SK-N-SH (cell line): ENCODE measurements around the gene RAB8B. TPM values are rescaled to one million over a fixed set of nuclear protein-coding genes. Genes with fewer than 3 reads are reported as not detected.
A peak's percentile ranks its signal among the peaks of the same experiment; 100 is the strongest.

Experiments
- CTCF ChIA-PET: fragments of 300-600, 350-600 bp; formaldehyde crosslinking; extraction: SDS; loops from one replicate; lab custom pipeline; 2021; lab: Yijun Ruan, JAX
- POLR2A ChIA-PET: fragments of 350-600 bp; sonication (Branson Sonifier 250); formaldehyde crosslinking; extraction: SDS; loops from one replicate; lab custom pipeline; 2020; ENCODE audit warnings: antibody characterized with exemption, inconsistent platforms; lab: Yijun Ruan, JAX
- DNase-seq: peaks from one replicate; pipeline ENCODE4 v3.0.0; 2012
- H2AFZ ChIP-seq: fragments of 200-600 bp; sonication (generic); 2 replicates; pipeline ENCODE4 v1.8.1; 2016; ENCODE audit warnings: antibody characterized with exemption, mild to moderate bottlenecking, low read depth
- H3F3A ChIP-seq: fragments of 200-600 bp; sonication (generic); replicated peaks from 2 replicates; pipeline ENCODE3; 2016; ENCODE audit warnings: antibody characterized with exemption, mild to moderate bottlenecking; ENCODE audit not compliant: insufficient read depth
- H3K27ac ChIP-seq, 2 experiments: fragments of 200-500 bp in 1 of 2; fragments of 200-600 bp in 1 of 2; sonication (Bioruptor generic) in 1 of 2; sonication (generic), shearing (Covaris generic) in 1 of 2; 2 replicates each; pipeline versions ENCODE4 v1.5.1 to v1.6.1; 2014 to 2016; ENCODE audit warnings: low read depth in 2 of 2, inconsistent platforms in 1 of 2, low read length in 1 of 2, mild to moderate bottlenecking in 1 of 2, mixed read lengths in 1 of 2
- H3K27me3 ChIP-seq: fragments of 200-600 bp; sonication (generic), shearing (Covaris generic); 2 replicates; pipeline ENCODE4 v1.6.1; 2016; ENCODE audit warnings: mixed run types; ENCODE audit not compliant: insufficient read depth
- H3K36me3 ChIP-seq, 2 experiments: fragments of 200-500 bp in 1 of 2; fragments of 200-600 bp in 1 of 2; sonication (Bioruptor generic) in 1 of 2; sonication (generic) in 1 of 2; replicated peaks in 1 of 2; 2 replicates each; pipeline versions ENCODE3 to v1.5.1; 2014 to 2016; ENCODE audit warnings: low read length in 1 of 2, mild to moderate bottlenecking in 1 of 2; ENCODE audit not compliant: insufficient read depth in 2 of 2, control insufficient read depth in 1 of 2
- H3K4me1 ChIP-seq, 2 experiments: fragments of 200-500 bp in 1 of 2; fragments of 200-600 bp in 1 of 2; sonication (Bioruptor generic) in 1 of 2; sonication (generic), shearing (Covaris generic) in 1 of 2; 2 replicates each; pipeline versions ENCODE4 v1.5.1 to v1.6.1; 2014 to 2016; ENCODE audit warnings: low read depth in 1 of 2, low read length in 1 of 2, mixed run types in 1 of 2; ENCODE audit not compliant: insufficient read depth in 2 of 2, control insufficient read depth in 1 of 2
- H3K4me2 ChIP-seq: fragments of 200-600 bp; sonication (generic), shearing (Covaris generic); 2 replicates; pipeline ENCODE4 v1.6.1; 2017; ENCODE audit warnings: mixed run types
- H3K4me3 ChIP-seq, 2 experiments: fragments of 200-500 bp in 1 of 2; fragments of 200-600 bp in 1 of 2; sonication (Bioruptor generic) in 1 of 2; sonication (generic), shearing (Covaris generic) in 1 of 2; 2 replicates each; pipeline versions ENCODE4 v1.5.1 to v1.8.1; 2014 to 2016; ENCODE audit warnings: low read depth in 2 of 2, inconsistent platforms in 1 of 2, low read length in 1 of 2, mild to moderate bottlenecking in 1 of 2, mixed read lengths in 1 of 2, moderate library complexity in 1 of 2
- H3K79me2 ChIP-seq: fragments of 200-600 bp; sonication (generic); 2 replicates; pipeline ENCODE4 v1.8.1; 2017; ENCODE audit warnings: mild to moderate bottlenecking; ENCODE audit not compliant: insufficient read depth
- H3K9ac ChIP-seq: fragments of 200-600 bp; sonication (generic); 2 replicates; pipeline ENCODE4 v1.6.1; 2017; ENCODE audit warnings: mixed run types
- H3K9me2 ChIP-seq: fragments of 200-600 bp; sonication (generic); 2 replicates; pipeline ENCODE4 v1.6.1; 2017; ENCODE audit warnings: mixed run types
- H3K9me3 ChIP-seq: fragments of 200-600 bp; sonication (generic); 2 replicates; pipeline ENCODE4 v1.6.1; 2017; ENCODE audit warnings: mixed run types, mild to moderate bottlenecking, moderate library complexity
- H4K20me1 ChIP-seq: fragments of 200-600 bp; sonication (generic); 2 replicates; pipeline ENCODE4 v1.6.1; 2017; ENCODE audit warnings: mild to moderate bottlenecking, mixed run types; ENCODE audit not compliant: insufficient read depth
- CTCF ChIP-seq: fragments of 200-600 bp; sonication (generic); IDR thresholded peaks from 2 replicates; pipeline ENCODE4 v1.6.1; 2017; ENCODE audit warnings: antibody characterized with exemption, mild to moderate bottlenecking, moderate library complexity
- ELF1 ChIP-seq: IDR thresholded peaks from 2 replicates; pipeline ENCODE4 v1.4.0; 2012
- GABPA ChIP-seq: IDR thresholded peaks from 2 replicates; pipeline ENCODE4 v1.4.0; 2012; ENCODE audit warnings: low read depth, mild to moderate bottlenecking
- JUND ChIP-seq: IDR thresholded peaks from 2 replicates; pipeline ENCODE4 v1.4.0; 2012
- POLR2AphosphoS5 ChIP-seq: IDR thresholded peaks from 2 replicates; pipeline ENCODE4 v1.6.1; 2012; ENCODE audit warnings: low read depth, low read length
- RAD21 ChIP-seq: IDR thresholded peaks from 2 replicates; pipeline ENCODE4 v1.6.1; 2012; ENCODE audit warnings: mild to moderate bottlenecking, low read length
- RCOR1 ChIP-seq: fragments of 150-350 bp; IDR thresholded peaks from 2 replicates; pipeline ENCODE4 v1.6.1; 2017; ENCODE audit warnings: antibody characterized with exemption, low read length
- RFX5 ChIP-seq: IDR thresholded peaks from 2 replicates; pipeline ENCODE4 v1.6.1; 2012; ENCODE audit warnings: mild to moderate bottlenecking, improper control_type of control experiment, low read length
- SIN3A ChIP-seq: IDR thresholded peaks from 2 replicates; pipeline ENCODE4 v1.6.1; 2012; ENCODE audit warnings: low read depth, mild to moderate bottlenecking, low read length, moderate library complexity, borderline replicate concordance
- TCF12 ChIP-seq: IDR thresholded peaks from 2 replicates; pipeline ENCODE4 v1.4.0; 2012
- TEAD4 ChIP-seq: IDR thresholded peaks from 2 replicates; pipeline ENCODE4 v1.4.0; 2012; ENCODE audit warnings: mild to moderate bottlenecking, borderline replicate concordance; ENCODE audit not compliant: insufficient read depth
- YY1 ChIP-seq: IDR thresholded peaks from 2 replicates; pipeline ENCODE4 v1.4.0; 2012; ENCODE audit warnings: low read depth, mild to moderate bottlenecking
- WGBS: methylation state at CpG from one replicate; pipeline ENCODE4 v1.1.6; 2017; ENCODE audit warnings: low lambda C conversion rate; 5-methylcytosine and 5-hydroxymethylcytosine counted together
- polyA plus RNA-seq, 3 experiments: library from polyadenylated mRNA; depleted of rRNA; stranded (reverse); fragments of >200 nt; gene quantifications; 2 replicates each; pipeline ENCODE4 v1.2.3, GENCODE V29; 2012
- TF ChIP-seq, protein P1 (sequence below): IDR thresholded peaks from 2 replicates; pipeline ENCODE4 v1.4.0; 2012; ENCODE audit warnings: low read depth, borderline replicate concordance
- TF ChIP-seq, protein P2 (sequence below): fragments of 150-350 bp; IDR thresholded peaks from 2 replicates; pipeline ENCODE4 v1.6.1; 2016; ENCODE audit warnings: mild to moderate bottlenecking, low read depth, low read length
- TF ChIP-seq, protein P3 (sequence below): IDR thresholded peaks from 2 replicates; pipeline ENCODE4; 2012

Gene RAB8B
- polyA plus RNA-seq, 1 of the 3 experiments (the other 2 are of a cell fraction): 5.4 TPM

DNA sequence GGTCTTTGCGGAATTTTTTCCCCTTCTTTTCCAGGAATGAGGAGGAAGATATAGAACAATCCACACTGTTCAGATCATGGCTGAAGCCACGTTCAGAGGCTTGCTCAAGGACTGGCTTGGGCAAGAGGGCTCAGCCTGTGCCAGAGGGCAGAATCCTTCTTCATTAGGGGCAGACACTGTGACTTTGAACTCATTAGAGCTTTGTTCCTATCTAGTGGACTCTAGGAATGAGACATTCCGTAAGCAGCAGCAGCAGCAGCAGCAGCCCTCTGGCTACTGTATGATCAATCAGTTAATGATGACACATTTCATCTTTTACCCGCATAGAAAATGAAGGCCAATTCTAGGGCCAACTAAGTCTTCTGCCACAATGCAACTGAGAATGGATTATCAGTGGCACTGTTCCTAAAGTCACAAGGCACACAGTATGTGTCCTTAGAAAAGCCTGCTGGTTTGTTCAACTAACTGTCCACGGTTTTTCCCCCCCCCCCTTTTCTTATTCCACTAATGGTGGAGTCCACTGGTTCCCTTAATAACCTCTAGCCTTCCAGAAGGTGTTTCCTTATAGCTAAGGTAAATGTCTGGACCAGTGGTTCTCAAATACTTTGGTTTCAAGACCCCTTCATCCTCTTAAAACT is 1.7 kb upstream of the RAB8B start (continued):
- TF ChIP-seq, protein P1, sequence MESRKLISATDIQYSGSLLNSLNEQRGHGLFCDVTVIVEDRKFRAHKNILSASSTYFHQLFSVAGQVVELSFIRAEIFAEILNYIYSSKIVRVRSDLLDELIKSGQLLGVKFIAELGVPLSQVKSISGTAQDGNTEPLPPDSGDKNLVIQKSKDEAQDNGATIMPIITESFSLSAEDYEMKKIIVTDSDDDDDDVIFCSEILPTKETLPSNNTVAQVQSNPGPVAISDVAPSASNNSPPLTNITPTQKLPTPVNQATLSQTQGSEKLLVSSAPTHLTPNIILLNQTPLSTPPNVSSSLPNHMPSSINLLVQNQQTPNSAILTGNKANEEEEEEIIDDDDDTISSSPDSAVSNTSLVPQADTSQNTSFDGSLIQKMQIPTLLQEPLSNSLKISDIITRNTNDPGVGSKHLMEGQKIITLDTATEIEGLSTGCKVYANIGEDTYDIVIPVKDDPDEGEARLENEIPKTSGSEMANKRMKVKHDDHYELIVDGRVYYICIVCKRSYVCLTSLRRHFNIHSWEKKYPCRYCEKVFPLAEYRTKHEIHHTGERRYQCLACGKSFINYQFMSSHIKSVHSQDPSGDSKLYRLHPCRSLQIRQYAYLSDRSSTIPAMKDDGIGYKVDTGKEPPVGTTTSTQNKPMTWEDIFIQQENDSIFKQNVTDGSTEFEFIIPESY: no peak
- TF ChIP-seq TCF12 (no peak), SIN3A (no peak), TEAD4 (no peak), YY1 (no peak)
- TF ChIP-seq, protein P2, sequence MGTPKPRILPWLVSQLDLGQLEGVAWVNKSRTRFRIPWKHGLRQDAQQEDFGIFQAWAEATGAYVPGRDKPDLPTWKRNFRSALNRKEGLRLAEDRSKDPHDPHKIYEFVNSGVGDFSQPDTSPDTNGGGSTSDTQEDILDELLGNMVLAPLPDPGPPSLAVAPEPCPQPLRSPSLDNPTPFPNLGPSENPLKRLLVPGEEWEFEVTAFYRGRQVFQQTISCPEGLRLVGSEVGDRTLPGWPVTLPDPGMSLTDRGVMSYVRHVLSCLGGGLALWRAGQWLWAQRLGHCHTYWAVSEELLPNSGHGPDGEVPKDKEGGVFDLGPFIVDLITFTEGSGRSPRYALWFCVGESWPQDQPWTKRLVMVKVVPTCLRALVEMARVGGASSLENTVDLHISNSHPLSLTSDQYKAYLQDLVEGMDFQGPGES: no peak
- TF ChIP-seq, protein P3, sequence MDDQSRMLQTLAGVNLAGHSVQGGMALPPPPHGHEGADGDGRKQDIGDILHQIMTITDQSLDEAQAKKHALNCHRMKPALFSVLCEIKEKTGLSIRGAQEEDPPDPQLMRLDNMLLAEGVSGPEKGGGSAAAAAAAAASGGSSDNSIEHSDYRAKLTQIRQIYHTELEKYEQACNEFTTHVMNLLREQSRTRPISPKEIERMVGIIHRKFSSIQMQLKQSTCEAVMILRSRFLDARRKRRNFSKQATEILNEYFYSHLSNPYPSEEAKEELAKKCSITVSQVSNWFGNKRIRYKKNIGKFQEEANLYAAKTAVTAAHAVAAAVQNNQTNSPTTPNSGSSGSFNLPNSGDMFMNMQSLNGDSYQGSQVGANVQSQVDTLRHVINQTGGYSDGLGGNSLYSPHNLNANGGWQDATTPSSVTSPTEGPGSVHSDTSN: no peak

- Histone ChIP-seq H3F3A (peaks cover 8% of the 10 kb centered on the region), H3K4me2 (peak overlapping the region; percentile 84), H3K4me3 (peak overlapping the region; percentile 52 to 84), H3K4me1 (peaks cover 5 to 10% of the 10 kb centered on the region in 2 experiments; a peak in 3 of 4 replicates), H3K9me2 (no peaks in the 10 kb centered on the region), H4K20me1 (no peaks in the 10 kb centered on the region), H2AFZ (peak overlapping the region; percentile 96), H3K79me2 (peaks cover 35% of the 10 kb centered on the region), H3K36me3 (no peaks in the 10 kb centered on the region), H3K9ac (peak overlapping the region; percentile 69), H3K27me3 (no peaks in the 10 kb centered on the region), H3K27ac (peak overlapping the region; percentile 61 to 75; a peak in 3 of 4 replicates), H3K9me3 (no peaks in the 10 kb centered on the region)
- WGBS: 61% methylated on average over 10 of the region's 10 CpGs
- ChIA-PET CTCF (interaction anchor here (0.7 kb wide), 1 partner anchor 106 kb away, joined by 3 read pairs; no protein-coding TSS in a partner anchor), POLR2A (interaction anchor here (1.0 to 1.6 kb wide), 3 partner anchors 10 to 88 kb away, joined by 3 to 7 read pairs (median 5); partner anchors contain the start of gene RPS27L)
- DNase-seq: no peak
- TF ChIP-seq GABPA: no peak
- no peak for TF ChIP-seq RCOR1
- no peak for TF ChIP-seq JUND
- no peak for TF ChIP-seq ELF1
- TF ChIP-seq CTCF: no peak
- no peak for TF ChIP-seq RAD21
- TF ChIP-seq RFX5: no peak
- no peak for TF ChIP-seq POLR2AphosphoS5
Measured at GRCh38 chr15:63188247-63188925, 1.0 kb upstream of the RAB8B start.
